Putamen (tissue), 1 donor: Measurements from ENCODE around the gene LIPM.

Source experiments
- DNase-seq: peaks from one replicate; pipeline ENCODE4 v3.0.0-alpha.2; 2016; ENCODE audit warnings: low spot score

LIPM gene, protein sequence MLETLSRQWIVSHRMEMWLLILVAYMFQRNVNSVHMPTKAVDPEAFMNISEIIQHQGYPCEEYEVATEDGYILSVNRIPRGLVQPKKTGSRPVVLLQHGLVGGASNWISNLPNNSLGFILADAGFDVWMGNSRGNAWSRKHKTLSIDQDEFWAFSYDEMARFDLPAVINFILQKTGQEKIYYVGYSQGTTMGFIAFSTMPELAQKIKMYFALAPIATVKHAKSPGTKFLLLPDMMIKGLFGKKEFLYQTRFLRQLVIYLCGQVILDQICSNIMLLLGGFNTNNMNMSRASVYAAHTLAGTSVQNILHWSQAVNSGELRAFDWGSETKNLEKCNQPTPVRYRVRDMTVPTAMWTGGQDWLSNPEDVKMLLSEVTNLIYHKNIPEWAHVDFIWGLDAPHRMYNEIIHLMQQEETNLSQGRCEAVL

GRCh38 chr10:88802523-88803285 lies at the start of gene LIPM:
Gene LIPM (plus strand): TSS chr10:88802730. CDS start chr10:88802897, 167 bp downstream.
- no peak for DNase-seq

DNA sequence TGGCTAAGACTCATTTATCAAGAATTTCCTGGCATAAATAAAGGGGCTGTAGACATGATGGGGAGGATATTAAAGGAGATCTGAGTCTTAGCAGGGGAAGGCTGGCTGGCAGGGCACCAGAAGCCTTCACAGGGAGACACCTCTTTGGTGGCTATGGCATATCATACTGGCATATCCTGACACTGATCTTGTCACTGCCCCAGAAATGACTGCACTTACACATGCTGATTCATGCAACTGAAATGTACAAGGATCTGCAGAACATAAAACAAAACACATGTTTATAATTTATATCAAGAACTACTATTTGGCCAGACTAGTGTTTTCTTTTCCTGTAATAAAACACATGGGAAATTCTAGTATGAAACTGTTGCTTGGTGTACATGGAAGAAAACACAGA lies 48.2 kb upstream of the LIPM start:
- no peak for DNase-seq

- no peak for DNase-seq
These were observed 46.8 kb upstream of the LIPM start for GRCh38 chr10:88755753-88756152.

DNA sequence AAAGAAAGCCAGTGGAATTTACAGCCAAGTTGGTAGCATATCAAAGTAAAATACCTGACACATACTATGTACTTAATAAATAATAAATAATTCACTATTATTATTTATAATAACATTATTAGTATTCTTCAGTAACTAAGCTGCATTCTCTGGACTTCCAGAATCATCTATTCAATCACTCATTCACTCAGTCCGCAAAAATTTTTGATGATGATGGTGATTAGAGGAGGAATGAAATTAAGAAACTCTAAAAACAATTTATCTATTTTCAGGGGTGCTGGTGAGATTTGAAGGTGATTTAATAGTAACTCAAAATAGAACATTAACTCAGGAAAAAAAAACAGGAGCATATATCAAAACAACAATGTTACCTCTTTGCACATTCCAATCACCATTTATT lies 45.9 kb upstream of the LIPM start:
- no peak for DNase-seq

DNA sequence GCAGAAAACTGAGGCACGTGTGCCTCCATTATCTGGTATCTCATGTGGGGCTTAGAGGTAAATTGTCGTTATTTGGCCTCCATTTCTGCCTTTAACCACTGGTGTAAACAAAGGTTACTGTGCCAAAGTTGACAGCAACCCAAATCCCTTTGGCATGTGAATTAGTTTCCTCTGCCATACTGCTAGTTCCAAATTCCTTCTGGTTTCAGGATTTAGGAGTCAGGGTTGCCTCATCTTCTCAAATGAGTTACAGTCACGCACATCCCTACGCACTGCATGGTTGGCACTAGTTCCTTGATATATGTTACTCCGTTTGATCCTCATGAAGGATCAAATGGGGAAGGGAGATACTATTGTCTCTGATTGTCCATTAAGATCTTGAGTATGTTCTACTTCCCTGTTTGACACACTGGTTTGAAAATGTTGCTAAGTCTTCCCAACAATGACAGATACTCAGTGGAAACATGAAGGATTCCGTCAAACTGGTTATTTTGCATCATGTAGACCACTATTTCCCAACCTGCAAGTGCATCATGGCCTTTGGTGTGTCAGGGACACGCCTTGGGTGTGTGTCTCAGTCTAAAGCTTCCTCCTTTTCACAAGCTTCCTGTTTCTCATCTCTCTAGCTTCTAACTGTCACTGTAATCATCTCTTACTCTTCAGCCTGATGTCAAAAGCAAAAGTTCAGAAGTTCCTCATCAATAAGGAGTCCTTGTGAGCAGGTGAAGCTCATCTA lies 43.0 kb upstream of the LIPM start, which contains the start of gene LIPN:
TSS of gene LIPN (plus strand) at position 655 of the 736 bp plus-strand sequence. CDS start 1,386 bp downstream, outside the sequence.
- DNase-seq: no peak

DNA sequence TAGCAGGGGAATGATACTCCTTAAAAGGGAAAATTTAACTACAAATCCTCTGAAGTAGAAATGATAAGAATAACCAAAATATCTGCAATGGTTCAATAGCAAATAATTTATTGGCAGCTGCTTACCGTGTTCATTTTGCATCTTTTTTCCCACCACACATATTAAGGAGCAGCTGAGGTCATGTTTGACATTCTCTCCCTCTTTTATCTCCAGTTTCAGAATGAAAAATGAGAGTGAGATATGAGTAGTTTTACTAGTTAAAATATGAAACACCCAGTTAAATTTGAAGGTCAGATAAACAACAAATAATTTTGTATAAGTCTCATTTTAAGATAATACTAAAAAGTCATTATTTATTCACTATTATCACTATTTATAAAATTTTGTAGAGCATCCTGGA lies 39.6 kb upstream of the LIPM start:
- no peak for DNase-seq

- no peak for DNase-seq
These were observed 39.1 kb upstream of the LIPM start for GRCh38 chr10:88763441-88763840.

DNA sequence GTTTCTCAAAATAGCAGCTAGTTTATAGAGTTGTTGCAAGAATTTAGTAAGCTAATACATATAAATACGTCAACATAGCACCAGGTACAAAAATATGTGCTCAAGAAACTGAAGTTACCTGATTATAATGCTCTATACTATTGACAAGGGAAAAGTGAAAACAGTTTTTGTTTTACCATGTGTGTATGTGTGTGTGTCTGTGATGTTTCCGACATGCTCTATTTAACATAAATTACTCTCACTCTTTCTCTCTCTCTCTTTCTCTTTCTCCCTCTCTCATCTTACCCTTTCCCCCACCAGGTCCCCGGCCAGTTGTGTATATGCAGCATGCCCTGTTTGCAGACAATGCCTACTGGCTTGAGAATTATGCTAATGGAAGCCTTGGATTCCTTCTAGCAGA lies 38.4 kb upstream of the LIPM start:
- DNase-seq: no peak

DNA sequence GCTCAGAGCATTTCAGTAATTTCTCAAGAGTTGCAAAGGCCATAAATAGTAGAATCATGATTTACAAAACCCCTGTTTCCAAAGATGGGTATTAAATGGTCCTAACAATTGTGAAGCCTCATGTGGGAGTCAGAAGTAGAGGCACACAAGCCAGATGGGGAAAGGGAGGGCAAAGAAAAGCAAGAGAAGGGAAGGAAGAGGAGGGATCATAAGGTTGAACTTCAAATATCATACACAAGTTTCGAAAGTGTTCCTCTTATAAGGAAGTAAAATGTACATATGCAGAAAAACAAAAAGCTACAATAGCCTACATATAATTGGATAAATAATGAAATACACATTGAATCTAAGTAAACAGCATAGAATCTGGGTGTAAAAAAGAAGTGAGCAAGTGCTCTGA lies 36.7 kb upstream of the LIPM start:
- no peak for DNase-seq

DNA sequence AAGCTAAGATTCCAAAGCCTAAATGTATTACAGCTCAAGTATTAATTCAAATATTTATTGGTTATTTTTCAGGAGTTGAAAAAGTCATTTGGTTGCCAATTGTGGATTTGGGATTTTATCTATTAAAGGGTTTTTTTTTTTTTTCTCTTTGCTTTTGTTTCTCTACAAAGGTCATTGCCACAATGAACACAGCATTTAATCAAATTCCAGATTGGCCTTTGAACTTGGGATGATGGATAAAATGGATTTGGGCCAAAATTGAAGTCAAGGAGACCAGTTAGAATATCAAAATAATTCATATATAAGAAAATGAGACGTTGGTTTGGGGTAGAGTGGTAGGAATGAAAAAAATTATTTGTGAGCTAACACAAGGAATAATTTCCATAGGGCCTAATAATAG lies 33.1 kb upstream of the LIPM start:
- DNase-seq: no peak

- DNase-seq: no peak
These were observed 21.3 kb upstream of the LIPM start for GRCh38 chr10:88781206-88781605.

GRCh38 chr10:88782222-88782621 lies 20.3 kb upstream of the LIPM start:
- DNase-seq: no peak

DNA sequence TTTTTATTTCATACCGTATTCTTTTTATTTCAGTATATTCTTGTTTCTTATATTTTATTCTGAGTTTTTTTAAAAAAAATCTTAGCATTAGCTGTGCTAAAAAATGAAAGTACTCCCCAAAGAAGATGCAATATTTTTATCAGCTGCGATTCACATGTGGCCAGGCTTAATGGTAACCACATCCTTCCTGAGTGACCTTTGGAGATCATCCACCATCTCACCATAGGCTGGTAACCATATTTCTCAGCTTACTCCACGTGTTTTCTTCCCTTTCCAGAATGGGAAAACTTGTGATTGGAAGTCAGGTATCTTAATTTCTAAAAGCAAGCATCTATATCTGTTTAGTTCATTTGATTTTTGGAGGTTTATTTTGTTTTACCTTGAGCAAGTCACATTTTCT lies 18.8 kb upstream of the LIPM start:
- no peak for DNase-seq

DNA sequence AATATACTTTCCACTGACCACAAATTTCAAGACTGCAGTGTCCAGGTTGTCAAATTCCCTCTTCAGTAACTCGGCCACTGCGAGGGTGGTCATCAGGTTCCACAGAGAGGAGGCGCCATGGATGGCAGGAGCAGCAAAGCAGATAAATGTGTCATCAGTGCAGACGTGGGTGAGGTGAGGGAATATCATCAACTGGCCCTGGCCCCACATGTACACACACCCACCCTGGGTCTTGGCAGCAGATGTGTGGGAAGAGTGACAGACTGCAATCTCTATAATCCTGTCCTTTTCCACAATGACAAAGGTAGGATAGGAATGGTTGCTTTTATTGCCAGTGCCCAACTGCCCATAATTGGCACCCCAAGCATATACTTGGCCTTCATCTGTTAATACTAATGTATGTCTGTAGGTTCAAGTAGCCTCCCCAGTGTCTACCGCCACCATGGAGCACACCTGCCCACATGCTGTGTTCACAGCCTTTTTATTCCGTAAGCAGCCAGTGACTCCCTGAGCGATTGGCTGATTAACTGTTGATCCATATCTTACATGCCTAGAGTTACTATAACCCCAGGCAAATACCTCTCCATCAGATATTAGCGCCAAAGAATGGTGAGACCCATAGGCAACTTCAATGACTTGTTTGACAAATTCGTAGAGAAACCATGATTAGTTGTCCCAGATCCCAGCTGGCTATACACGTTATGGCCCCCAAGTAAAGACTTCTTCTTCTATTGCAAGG lies 16.3 kb upstream of the LIPM start:
- DNase-seq: no peak

DNA sequence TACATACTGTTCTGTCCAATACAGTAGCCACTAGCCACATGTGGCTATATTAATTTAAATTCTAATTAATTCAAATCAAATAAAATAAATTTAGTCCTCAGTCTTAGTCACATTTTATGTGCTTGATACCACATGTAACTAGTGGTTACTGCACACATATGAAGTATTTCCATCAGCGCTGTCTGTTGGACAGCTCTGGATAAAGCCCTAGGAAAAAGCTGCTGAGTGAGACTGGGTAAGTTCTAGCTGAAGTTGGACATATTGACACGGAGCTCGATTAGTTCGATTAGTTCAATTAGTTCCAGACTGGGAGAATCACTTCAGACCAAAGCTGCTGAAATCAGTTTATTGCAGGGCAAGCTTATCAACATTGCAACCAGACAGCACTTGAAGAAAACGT lies 15.1 kb upstream of the LIPM start:
- no peak for DNase-seq

GRCh38 chr10:88788924-88789323 lies 13.6 kb upstream of the LIPM start:
- DNase-seq: no peak

- no peak for DNase-seq
These were observed 10.6 kb upstream of the LIPM start for GRCh38 chr10:88791924-88792323.

GRCh38 chr10:88792661-88793060 lies 9.9 kb upstream of the LIPM start:
- peak; percentile 15 for DNase-seq

DNA sequence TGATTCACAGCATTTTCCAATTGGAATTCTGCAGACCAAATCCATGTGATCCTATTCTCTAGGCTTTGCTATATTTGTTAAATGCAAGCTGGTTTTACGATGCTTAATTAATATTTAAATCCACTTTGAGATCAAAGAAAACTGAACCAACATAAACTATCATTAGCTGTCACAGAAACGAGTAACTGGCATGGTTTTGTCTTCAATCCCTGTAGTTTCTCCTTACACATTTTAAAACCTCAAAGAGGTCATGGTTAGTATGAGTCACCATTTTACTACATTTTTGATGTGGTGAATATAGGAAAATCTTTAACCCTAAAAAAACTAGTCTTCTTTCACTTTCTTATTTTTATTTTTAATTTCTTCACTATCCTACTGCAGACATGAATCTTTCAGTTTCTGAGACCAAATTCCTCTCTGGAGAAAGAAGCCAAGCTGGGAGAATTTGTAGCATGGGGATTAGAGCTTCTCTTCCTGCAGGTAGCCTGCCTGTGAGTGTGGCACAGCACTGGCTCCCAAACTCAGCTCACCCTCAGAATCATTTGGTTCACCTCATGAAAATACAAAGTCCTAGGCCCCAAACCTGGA lies 8.7 kb upstream of the LIPM start:
- no peak for DNase-seq

- no peak for DNase-seq
These were observed 7.8 kb upstream of the LIPM start for GRCh38 chr10:88794731-88795130.
